ENCODE measurements around the gene ZNF385C. TPM values are rescaled to one million over a fixed set of nuclear protein-coding genes. Genes with fewer than 3 reads are reported as not detected.

The ZNF385C gene
- total RNA-seq, 3 donors from 2014 or later = 0.48 to 1.0 (median 0.66) TPM

DNA sequence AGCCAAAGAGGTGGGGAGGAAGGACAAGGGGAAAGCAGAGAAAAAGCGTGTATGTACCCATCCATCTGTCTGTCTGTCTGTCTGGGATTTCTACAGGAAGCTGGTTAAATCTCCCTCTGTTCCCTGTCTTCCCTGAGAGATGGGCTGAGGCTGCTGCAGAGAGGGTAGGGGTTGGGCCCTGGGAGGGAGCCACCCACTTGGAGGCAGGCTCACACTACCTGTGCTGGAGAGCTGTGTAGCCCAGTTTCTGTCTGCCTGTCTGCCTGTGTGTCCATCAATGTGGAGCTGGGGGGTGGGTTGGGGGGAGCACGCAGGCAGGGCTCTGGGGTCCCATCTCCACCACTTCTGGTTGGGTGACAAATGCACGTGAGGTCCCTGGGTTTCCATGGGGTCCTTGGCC, 29.3 kb downstream of the ZNF385C start:
- peaks cover 4 to 10% of the 10 kb centered on the region in 2 donors for H3K27me3 ChIP-seq
- H3K4me3 ChIP-seq = no peak overlapping the region
- H3K4me1 ChIP-seq = no peaks in the 10 kb centered on the region
- no peaks in the 10 kb centered on the region for H3K9me3 ChIP-seq
- H3K27ac ChIP-seq = no peak overlapping the region
- TF ChIP-seq POLR2A (IDR thresholded peaks at IDR 0.05) = no peak
- TF ChIP-seq, protein P1, sequence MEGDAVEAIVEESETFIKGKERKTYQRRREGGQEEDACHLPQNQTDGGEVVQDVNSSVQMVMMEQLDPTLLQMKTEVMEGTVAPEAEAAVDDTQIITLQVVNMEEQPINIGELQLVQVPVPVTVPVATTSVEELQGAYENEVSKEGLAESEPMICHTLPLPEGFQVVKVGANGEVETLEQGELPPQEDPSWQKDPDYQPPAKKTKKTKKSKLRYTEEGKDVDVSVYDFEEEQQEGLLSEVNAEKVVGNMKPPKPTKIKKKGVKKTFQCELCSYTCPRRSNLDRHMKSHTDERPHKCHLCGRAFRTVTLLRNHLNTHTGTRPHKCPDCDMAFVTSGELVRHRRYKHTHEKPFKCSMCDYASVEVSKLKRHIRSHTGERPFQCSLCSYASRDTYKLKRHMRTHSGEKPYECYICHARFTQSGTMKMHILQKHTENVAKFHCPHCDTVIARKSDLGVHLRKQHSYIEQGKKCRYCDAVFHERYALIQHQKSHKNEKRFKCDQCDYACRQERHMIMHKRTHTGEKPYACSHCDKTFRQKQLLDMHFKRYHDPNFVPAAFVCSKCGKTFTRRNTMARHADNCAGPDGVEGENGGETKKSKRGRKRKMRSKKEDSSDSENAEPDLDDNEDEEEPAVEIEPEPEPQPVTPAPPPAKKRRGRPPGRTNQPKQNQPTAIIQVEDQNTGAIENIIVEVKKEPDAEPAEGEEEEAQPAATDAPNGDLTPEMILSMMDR (IDR thresholded peaks at IDR 0.05) = no peak
- no peak for TF ChIP-seq POLR2AphosphoS5 (IDR thresholded peaks at IDR 0.05)
- intact Hi-C loops (cut with DNase I; ENCODE audit: low total_unique reads) = no loop called here
- H3K36me3 ChIP-seq = no peaks in the 10 kb centered on the region
- DNase-seq (ENCODE audit: low spot score in 2 of 2) = no peak

DNA sequence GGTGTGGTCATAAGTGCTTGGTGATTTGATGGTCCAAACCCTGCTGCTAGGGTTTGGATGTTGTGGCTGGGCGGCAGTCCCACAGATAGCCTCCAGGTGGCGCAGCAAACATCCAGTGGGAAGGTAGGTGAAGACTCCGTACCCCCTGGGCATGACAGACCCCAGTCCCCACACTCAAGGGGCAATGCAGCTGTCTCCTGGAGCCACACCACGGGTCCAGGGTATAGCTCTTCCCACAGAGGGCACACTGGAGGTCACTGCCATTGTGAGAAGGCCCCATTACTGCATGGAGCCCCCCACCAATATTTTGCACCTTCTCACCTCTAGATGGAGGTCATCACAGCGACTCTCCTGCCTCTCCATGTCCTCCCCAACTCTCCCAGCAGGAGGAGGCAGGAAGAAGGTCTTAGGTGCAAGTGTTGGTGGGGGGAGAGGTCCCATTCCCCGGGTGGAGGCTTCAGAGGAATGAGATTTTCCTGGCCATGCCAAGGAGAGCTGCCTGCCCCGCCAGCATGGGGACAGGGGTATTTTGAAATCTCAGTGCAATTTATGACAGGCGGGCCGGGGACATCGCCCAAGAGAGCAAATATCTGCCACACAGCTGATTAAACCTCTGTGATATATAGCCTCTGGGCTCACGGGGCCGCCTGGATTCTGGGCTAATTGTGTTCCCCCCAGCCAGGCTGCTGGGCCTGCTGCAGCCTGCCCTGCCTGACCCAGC, 30.7 kb downstream of the ZNF385C start:
- intact Hi-C loops (cut with DNase I; ENCODE audit: low total_unique reads) = no loop called here
- H3K4me1 ChIP-seq = no peaks in the 10 kb centered on the region
- H3K9me3 ChIP-seq = no peaks in the 10 kb centered on the region
- peaks cover 0 to 7% of the 10 kb centered on the region in 2 donors for H3K27me3 ChIP-seq
- peak; percentile 30 to 65 for DNase-seq (ENCODE audit: low spot score in 2 of 2)
- no peak overlapping the region for H3K4me3 ChIP-seq
- H3K27ac ChIP-seq = no peak overlapping the region
- no peaks in the 10 kb centered on the region for H3K36me3 ChIP-seq
- TF ChIP-seq POLR2AphosphoS5 (IDR thresholded peaks at IDR 0.05) = no peak
- TF ChIP-seq, protein P1 (IDR thresholded peaks at IDR 0.05) = peak; percentile 60 to 80 (median 80)

DNA sequence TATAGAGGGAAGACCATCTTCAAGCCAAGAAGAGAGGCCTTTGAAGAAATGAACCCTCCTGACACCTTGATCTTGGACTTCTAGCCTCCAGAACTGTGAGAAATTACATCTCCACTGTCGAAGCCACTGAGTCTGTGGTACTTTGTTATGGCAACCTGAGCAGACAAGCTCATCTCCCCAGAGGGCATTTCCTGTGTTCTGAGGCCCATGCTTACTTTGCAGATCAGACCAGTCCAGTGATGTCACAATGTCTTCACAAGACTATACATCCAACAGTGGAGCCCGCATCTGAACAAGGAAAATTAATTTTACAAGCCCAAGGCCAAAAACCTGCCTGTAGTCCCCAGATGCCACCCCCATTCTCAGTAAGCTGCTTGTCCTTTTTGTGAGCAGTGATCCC, 33.1 kb downstream of the ZNF385C start:
- DNase-seq (ENCODE audit: low spot score in 2 of 2) = no peak
- no peaks in the 10 kb centered on the region for H3K4me1 ChIP-seq
- no peaks in the 10 kb centered on the region for H3K9me3 ChIP-seq
- TF ChIP-seq POLR2AphosphoS5 (IDR thresholded peaks at IDR 0.05) = no peak
- TF ChIP-seq, protein P1 (IDR thresholded peaks at IDR 0.05) = no peak
- TF ChIP-seq POLR2A (IDR thresholded peaks at IDR 0.05) = no peak
- no peaks in the 10 kb centered on the region for H3K27me3 ChIP-seq
- no peak overlapping the region for H3K4me3 ChIP-seq
- intact Hi-C loops (cut with DNase I; ENCODE audit: low total_unique reads) = no loop called here
- H3K27ac ChIP-seq = no peak overlapping the region
- H3K36me3 ChIP-seq = no peaks in the 10 kb centered on the region

DNA sequence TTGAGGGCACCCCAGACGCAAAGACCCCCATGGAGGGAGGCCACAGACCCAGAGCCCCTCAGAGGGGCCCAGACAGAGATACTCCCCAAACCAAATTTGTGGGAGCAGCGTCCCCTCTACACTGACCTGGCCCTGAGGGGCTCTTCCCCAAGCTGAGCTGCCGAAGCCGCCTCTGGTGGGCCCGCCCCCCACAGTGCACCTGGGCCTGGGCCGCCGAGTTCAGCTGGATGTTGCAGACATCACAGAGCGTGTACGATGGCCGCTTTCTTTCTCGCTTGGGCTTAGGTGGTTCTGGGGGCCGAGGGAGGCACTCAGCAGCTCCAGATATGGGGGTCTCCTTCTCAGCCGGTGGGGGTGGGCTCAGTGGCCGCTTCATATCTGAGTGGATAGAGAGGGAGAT, 35.6 kb downstream of the ZNF385C start:
- no peaks in the 10 kb centered on the region for H3K27me3 ChIP-seq
- no peak overlapping the region for H3K27ac ChIP-seq
- intact Hi-C loops (cut with DNase I; ENCODE audit: low total_unique reads) = no loop called here

More for the DNA sequence above, 35.6 kb downstream of the ZNF385C start:
- TF ChIP-seq POLR2A (IDR thresholded peaks at IDR 0.05) = no peak
- TF ChIP-seq, protein P1 (IDR thresholded peaks at IDR 0.05) = no peak
- TF ChIP-seq POLR2AphosphoS5 (IDR thresholded peaks at IDR 0.05) = no peak
- Histone ChIP-seq H3K9me3 (no peaks in the 10 kb centered on the region), H3K4me3 (no peak overlapping the region), H3K36me3 (no peaks in the 10 kb centered on the region), H3K4me1 (no peaks in the 10 kb centered on the region)
- DNase-seq (ENCODE audit: low spot score in 2 of 2) = no peak

Data from breast epithelium (tissue), 4 donors.